PC-9 (cell line): Measurements from ENCODE around the gene SPPL2C.

Experiments
- EZH2 ChIP-seq: fragments of 200-600 bp; sonication (generic); IDR thresholded peaks from 2 replicates; pipeline ENCODE4 v1.8.0; 2017; ENCODE audit warnings: antibody characterized with exemption, low read depth
- TF ChIP-seq, protein P1 (sequence below): fragments of 200-600 bp; sonication (generic); conservative IDR thresholded peaks from 2 replicates; pipeline ENCODE4 v1.6.1; 2017; ENCODE audit warnings: mixed run types, antibody characterized with exemption, mild to moderate bottlenecking, moderate library complexity

DNA sequence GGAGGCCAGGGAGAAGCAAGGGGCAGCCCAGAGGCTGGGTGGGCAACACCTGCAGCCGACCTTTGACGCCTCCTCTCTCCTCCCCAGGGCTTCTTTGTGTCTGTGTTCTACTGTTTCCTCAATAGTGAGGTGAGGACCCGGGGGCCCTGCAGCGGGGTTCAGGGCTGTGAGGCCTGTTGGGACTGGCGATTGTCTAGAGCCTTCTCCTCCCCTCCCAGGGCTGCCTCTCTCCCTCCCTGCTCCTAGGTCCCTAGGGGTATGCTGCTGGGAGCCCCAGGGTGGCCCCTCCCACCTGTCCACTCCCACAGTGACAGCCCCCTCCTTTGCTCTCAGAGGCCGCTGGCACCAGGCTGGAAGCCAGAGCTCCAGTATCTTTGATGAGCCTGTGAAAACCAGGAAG, 10.8 kb upstream of the SPPL2C start:
- TF ChIP-seq, protein P1, sequence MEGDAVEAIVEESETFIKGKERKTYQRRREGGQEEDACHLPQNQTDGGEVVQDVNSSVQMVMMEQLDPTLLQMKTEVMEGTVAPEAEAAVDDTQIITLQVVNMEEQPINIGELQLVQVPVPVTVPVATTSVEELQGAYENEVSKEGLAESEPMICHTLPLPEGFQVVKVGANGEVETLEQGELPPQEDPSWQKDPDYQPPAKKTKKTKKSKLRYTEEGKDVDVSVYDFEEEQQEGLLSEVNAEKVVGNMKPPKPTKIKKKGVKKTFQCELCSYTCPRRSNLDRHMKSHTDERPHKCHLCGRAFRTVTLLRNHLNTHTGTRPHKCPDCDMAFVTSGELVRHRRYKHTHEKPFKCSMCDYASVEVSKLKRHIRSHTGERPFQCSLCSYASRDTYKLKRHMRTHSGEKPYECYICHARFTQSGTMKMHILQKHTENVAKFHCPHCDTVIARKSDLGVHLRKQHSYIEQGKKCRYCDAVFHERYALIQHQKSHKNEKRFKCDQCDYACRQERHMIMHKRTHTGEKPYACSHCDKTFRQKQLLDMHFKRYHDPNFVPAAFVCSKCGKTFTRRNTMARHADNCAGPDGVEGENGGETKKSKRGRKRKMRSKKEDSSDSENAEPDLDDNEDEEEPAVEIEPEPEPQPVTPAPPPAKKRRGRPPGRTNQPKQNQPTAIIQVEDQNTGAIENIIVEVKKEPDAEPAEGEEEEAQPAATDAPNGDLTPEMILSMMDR, result no peak
- TF ChIP-seq EZH2, result no peak
